Measurements from ENCODE around the gene UBASH3A. TPM values are rescaled to one million over a fixed set of nuclear protein-coding genes. Genes with fewer than 3 reads are reported as not detected.

UBASH3A gene
- total RNA-seq, 1 donor, result not detected

DNA sequence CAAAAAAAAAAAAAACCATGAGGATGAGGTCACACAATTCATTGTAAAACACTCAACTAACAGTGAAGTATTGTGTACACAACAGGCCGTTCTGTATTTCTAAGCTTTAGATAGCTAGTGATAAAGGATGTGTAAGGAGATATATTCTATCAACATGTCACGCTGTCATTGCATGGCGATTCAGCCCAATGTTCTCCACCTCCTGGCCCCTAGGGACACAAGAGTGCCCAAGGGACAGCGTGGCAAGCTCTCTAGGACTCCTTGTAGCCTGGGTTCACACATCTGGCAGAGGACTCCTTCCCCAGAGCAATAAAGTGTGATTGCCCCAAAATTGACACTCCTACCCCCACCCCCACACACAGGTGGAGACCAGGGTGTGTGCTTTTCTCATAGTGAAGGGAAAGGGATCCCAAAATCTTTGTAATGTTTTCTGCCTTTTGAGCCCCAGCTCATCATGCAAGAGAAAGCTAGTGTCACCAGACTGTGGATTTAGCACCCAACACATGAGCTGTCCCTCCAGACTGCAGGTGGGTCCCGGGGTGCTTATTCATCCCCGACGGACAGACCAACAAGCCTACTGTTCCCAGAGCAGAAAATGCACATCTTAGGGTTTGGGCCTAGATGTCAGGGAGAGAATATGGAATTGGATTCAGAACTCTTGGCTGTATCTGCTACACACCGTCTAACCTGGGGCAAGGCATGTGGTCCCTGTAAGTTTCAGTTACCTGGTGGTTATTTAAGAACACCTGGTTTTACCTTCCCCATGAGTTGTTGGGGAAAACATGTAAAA is 19.4 kb upstream of the UBASH3A start:
- no peak overlapping the region for H3K4me3 ChIP-seq (ENCODE audit: low read depth, low read length)
- DNase-seq (ENCODE audit: low read depth), result no peak
- TF ChIP-seq, protein P1, sequence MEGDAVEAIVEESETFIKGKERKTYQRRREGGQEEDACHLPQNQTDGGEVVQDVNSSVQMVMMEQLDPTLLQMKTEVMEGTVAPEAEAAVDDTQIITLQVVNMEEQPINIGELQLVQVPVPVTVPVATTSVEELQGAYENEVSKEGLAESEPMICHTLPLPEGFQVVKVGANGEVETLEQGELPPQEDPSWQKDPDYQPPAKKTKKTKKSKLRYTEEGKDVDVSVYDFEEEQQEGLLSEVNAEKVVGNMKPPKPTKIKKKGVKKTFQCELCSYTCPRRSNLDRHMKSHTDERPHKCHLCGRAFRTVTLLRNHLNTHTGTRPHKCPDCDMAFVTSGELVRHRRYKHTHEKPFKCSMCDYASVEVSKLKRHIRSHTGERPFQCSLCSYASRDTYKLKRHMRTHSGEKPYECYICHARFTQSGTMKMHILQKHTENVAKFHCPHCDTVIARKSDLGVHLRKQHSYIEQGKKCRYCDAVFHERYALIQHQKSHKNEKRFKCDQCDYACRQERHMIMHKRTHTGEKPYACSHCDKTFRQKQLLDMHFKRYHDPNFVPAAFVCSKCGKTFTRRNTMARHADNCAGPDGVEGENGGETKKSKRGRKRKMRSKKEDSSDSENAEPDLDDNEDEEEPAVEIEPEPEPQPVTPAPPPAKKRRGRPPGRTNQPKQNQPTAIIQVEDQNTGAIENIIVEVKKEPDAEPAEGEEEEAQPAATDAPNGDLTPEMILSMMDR (IDR thresholded peaks at IDR 0.05; ENCODE audit: insufficient read depth, low read length), result no peak

GRCh38 chr21:42384989-42385388 is 18.7 kb upstream of the UBASH3A start:
- DNase-seq (ENCODE audit: low read depth), result no peak
- TF ChIP-seq, protein P1 (IDR thresholded peaks at IDR 0.05; ENCODE audit: insufficient read depth, low read length), result no peak
- no peak overlapping the region for H3K4me3 ChIP-seq (ENCODE audit: low read depth, low read length)

DNA sequence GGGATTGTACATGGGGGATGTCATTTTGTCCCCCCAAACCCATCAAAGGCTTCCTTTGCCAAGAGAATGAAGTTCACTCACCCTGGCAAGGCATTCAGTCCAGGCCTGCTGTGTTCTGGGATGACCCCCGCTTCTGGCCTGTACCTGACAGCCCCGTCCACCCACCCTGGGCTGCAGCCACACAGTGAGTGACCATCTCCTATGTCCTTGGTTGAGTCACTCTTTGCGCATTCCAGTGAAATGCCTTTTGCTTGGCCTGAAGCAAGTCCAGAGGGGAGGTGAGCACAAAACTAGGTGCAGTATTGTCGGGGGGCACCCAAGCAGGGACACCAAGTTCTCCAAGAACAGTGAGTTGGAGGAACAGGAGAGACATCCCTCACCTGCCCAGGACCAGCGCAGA is 18.1 kb upstream of the UBASH3A start:
- TF ChIP-seq, protein P1 (IDR thresholded peaks at IDR 0.05; ENCODE audit: insufficient read depth, low read length), result no peak
- DNase-seq (ENCODE audit: low read depth), result no peak
- no peak overlapping the region for H3K4me3 ChIP-seq (ENCODE audit: low read depth, low read length)

GRCh38 chr21:42386034-42386591 is 17.6 kb upstream of the UBASH3A start:
- TF ChIP-seq, protein P1 (IDR thresholded peaks at IDR 0.05; ENCODE audit: insufficient read depth, low read length), result no peak
- H3K4me3 ChIP-seq (ENCODE audit: low read depth, low read length), result no peak overlapping the region
- DNase-seq (ENCODE audit: low read depth), result no peak

GRCh38 chr21:42387164-42387563 is 16.5 kb upstream of the UBASH3A start:
- TF ChIP-seq, protein P1 (IDR thresholded peaks at IDR 0.05; ENCODE audit: insufficient read depth, low read length), result no peak
- no peak overlapping the region for H3K4me3 ChIP-seq (ENCODE audit: low read depth, low read length)
- DNase-seq (ENCODE audit: low read depth), result no peak

DNA sequence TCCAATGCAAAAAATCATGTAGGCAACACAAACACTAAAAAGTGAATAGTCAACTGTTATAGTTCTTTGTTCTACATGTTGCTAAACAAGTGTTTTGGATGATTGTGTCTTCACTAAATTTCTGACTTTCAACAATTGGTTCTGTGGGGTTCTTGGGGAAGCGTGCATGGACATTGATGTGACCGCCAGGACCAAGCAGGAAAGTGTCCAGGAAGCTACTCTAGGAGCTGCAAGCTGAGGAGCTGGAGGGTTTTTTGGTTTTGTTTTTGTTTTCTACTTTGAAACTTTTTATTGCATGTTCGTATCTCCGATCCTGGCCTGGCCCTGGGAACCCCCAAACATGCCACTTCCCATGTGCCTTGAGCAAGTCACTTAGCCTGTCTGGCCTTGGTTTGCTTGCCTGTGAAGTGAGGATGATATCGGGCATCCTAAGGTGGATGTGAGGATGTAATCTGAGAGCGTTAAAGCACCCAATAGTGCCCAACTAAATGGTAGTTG is 15.8 kb upstream of the UBASH3A start:
- TF ChIP-seq, protein P1 (IDR thresholded peaks at IDR 0.05; ENCODE audit: insufficient read depth, low read length), result no peak
- H3K4me3 ChIP-seq (ENCODE audit: low read depth, low read length), result no peak overlapping the region
- DNase-seq (ENCODE audit: low read depth), result no peak

Data from fibroblast of the aortic adventitia (primary cell).